ENCODE results near the gene KDM8. TPM values are rescaled to one million over a fixed set of nuclear protein-coding genes. Genes with fewer than 3 reads are reported as not detected.

The KDM8 gene
- total and polyA plus RNA-seq, 3 donors from 2014 or later, result 5.7 to 14.7 (median 8.3) TPM

DNA sequence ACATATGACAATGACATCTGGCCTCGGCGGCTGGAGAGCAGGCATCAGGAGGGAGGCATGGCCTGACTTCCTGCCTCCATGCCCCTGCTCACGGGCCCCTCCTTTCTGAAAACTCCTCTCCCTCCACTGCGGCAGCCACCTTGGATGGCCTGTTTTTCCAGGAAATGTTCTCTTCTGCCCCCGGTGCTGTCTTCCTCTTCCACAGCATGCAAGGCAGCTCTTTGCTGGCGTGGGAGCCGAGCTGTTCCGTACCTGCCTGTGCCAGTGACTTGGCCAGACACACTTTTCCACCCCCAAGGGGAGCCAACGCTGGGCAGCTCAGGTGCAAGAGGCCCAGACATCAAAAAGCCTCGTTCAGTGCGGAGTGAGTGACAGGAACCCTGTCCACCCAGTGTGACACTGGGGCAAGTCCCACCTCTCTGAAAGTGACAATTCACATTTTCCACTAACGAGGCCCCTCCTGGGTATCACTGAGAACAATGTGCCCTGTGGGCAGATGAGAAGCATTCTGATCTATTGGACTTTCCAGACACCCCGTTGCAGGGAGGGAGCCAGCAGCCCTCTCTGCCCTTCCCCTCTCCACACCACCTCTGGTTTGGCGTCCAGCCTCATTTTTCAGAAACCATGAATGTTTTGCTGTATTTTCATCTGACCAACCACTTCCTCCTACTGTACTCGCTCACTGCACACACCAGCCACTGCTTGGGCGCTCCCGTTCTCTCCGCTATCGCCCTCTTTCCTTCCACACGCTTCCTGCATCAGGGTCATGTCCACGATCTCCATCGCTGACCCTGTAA is 34.1 kb downstream of the KDM8 start:
- intact Hi-C loops (cut with DNase I; ENCODE audit: low total_unique reads), result loop anchor here (5.0 kb wide), 1 partner anchor 130 kb away; no protein-coding TSS in a partner anchor
- Histone ChIP-seq H3K4me1 (peaks cover 30% of the 10 kb centered on the region), H3K27me3 (no peaks in the 10 kb centered on the region), H3K27ac (peak overlapping the region in 1 of 2 donors; percentile 65), H3K36me3 (ENCODE audit: low read depth, missing control alignments) (no peaks in the 10 kb centered on the region), H3K9me3 (no peaks in the 10 kb centered on the region), H3K4me3 (no peak overlapping the region)
- WGBS, 2 donors, result 75 to 80% methylated on average over 22 of the region's 22 CpGs
- no peak for DNase-seq
- TF ChIP-seq POLR2A (IDR thresholded peaks at IDR 0.05) (no peak), CTCF (IDR thresholded peaks at IDR 0.05) (no peak)

- H3K4me1 ChIP-seq, result peaks cover 33% of the 10 kb centered on the region
- intact Hi-C loops (cut with DNase I; ENCODE audit: low total_unique reads), result loop anchor here (5.0 kb wide), 1 partner anchor 129 kb away; no protein-coding TSS in a partner anchor
- no peak for DNase-seq
Observed at GRCh38 chr16:27238016-27238587, 34.8 kb downstream of the KDM8 start.

DNA sequence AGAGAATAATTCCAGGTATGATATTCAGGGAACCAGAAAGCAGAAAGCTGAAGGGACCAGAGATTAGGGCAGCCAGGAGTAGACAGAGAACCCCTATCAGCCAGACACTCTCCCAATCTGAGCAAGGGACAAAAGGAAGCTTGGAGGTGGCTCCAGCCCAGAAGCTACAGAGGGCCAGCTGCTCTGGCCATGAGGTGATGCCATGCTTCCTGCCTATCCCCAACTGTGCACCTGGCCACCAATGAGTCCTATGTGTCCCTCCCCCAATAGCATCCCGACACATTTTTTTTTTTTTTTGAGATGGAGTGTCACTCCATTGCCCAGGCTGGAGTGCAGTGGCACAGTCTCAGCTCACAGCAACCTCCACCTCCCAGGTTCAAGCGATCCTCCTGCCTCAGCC is 35.3 kb downstream of the KDM8 start:
- Histone ChIP-seq H3K4me1 (peaks cover 38% of the 10 kb centered on the region), H3K27me3 (no peaks in the 10 kb centered on the region), H3K9me3 (no peaks in the 10 kb centered on the region), H3K27ac (no peak overlapping the region), H3K36me3 (ENCODE audit: low read depth, missing control alignments) (no peaks in the 10 kb centered on the region), H3K4me3 (no peak overlapping the region)
- WGBS, 2 donors, result 81 to 96% methylated on average over 2 of the region's 2 CpGs
- intact Hi-C loops (cut with DNase I; ENCODE audit: low total_unique reads), result loop anchor here (5.0 kb wide), 1 partner anchor 129 kb away; no protein-coding TSS in a partner anchor
- TF ChIP-seq CTCF (IDR thresholded peaks at IDR 0.05) (no peak), POLR2A (IDR thresholded peaks at IDR 0.05) (no peak)
- DNase-seq, result no peak

More at GRCh38 chr16:27238016-27238587, 34.8 kb downstream of the KDM8 start:
- H3K4me3 ChIP-seq, result no peak overlapping the region
- TF ChIP-seq CTCF (IDR thresholded peaks at IDR 0.05) (no peak), POLR2A (IDR thresholded peaks at IDR 0.05) (no peak)
- H3K27me3 ChIP-seq, result no peaks in the 10 kb centered on the region
- 73 to 81% methylated on average over 16 of the region's 16 CpGs for WGBS, 2 donors
- no peaks in the 10 kb centered on the region for H3K36me3 ChIP-seq (ENCODE audit: low read depth, missing control alignments)
- H3K9me3 ChIP-seq, result no peaks in the 10 kb centered on the region
- H3K27ac ChIP-seq, result no peak overlapping the region

GRCh38 chr16:27239026-27239425 is 35.7 kb downstream of the KDM8 start:
- Histone ChIP-seq H3K27me3 (no peaks in the 10 kb centered on the region), H3K9me3 (no peaks in the 10 kb centered on the region), H3K4me3 (no peak overlapping the region), H3K36me3 (ENCODE audit: low read depth, missing control alignments) (no peaks in the 10 kb centered on the region), H3K4me1 (peaks cover 40% of the 10 kb centered on the region), H3K27ac (no peak overlapping the region)
- intact Hi-C loops (cut with DNase I; ENCODE audit: low total_unique reads), result loop anchor here (5.0 kb wide), 1 partner anchor 128 kb away; no protein-coding TSS in a partner anchor
- 93 to 96% methylated on average over 5 of the region's 5 CpGs for WGBS, 2 donors
- DNase-seq, result no peak
- no peak for TF ChIP-seq POLR2A (IDR thresholded peaks at IDR 0.05)
- TF ChIP-seq CTCF (IDR thresholded peaks at IDR 0.05), result no peak
